Measurements from ENCODE around the gene ODF2. TPM values are rescaled to one million over a fixed set of nuclear protein-coding genes. Genes with fewer than 3 reads are reported as not detected.
"Not testable (repeated sequence)": the region's sequence is repeated elsewhere in the genome, so short reads cannot be mapped to it uniquely, and the experiment has no call there.

ODF2 gene
- total and polyA plus RNA-seq, 7 donors, result 6.7 to 20.5 (median 9.6) TPM

DNA sequence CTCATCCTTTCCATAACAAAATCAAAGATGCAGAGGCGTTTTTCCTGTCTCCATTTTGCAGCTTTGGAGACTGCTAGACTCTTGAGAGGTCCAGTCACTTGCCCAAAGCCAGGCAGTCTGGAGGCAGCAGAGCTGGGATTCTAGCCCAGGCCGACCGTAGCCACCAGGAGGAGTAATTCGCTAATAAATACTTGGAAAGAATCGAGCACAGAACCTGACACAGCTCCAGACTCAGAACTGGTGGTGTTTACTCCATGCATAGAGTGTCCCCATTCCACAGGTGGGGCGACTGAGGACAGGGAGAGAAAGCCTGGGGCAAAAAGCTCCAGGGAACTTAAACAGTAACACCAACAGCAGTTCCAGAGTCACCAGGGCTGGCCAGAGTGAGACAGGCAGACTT lies 45.8 kb upstream of the ODF2 start:
- ATAC-seq, result peak in 1 of 4 donors; percentile 39
- Histone ChIP-seq H3K27ac (no peak overlapping the region), H3K4me3 (no peak overlapping the region), H3K9me3 (no peaks in the 10 kb centered on the region), H3K27me3 (ENCODE audit: insufficient read depth in 3 of 3, low read length in 2 of 3) (peaks cover 0 to 52% (median 2%) of the 10 kb centered on the region in 3 donors), H3K4me1 (no peaks in the 10 kb centered on the region), H3K36me3 (ENCODE audit: insufficient read depth in 1 of 2, low read depth in 1 of 2) (no peaks in the 10 kb centered on the region)
- TF ChIP-seq, protein P1, sequence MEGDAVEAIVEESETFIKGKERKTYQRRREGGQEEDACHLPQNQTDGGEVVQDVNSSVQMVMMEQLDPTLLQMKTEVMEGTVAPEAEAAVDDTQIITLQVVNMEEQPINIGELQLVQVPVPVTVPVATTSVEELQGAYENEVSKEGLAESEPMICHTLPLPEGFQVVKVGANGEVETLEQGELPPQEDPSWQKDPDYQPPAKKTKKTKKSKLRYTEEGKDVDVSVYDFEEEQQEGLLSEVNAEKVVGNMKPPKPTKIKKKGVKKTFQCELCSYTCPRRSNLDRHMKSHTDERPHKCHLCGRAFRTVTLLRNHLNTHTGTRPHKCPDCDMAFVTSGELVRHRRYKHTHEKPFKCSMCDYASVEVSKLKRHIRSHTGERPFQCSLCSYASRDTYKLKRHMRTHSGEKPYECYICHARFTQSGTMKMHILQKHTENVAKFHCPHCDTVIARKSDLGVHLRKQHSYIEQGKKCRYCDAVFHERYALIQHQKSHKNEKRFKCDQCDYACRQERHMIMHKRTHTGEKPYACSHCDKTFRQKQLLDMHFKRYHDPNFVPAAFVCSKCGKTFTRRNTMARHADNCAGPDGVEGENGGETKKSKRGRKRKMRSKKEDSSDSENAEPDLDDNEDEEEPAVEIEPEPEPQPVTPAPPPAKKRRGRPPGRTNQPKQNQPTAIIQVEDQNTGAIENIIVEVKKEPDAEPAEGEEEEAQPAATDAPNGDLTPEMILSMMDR (IDR thresholded peaks at IDR 0.05), result no peak
- no peak for DNase-seq
- 18 to 28% (median 22%) methylated on average over 6 of the region's 6 CpGs for WGBS, 3 donors
- intact Hi-C loops (cut with DNase I), result loop anchor here (5.0 to 10.0 kb wide), 2 partner anchors 48 to 115 kb away; no protein-coding TSS in a partner anchor

DNA sequence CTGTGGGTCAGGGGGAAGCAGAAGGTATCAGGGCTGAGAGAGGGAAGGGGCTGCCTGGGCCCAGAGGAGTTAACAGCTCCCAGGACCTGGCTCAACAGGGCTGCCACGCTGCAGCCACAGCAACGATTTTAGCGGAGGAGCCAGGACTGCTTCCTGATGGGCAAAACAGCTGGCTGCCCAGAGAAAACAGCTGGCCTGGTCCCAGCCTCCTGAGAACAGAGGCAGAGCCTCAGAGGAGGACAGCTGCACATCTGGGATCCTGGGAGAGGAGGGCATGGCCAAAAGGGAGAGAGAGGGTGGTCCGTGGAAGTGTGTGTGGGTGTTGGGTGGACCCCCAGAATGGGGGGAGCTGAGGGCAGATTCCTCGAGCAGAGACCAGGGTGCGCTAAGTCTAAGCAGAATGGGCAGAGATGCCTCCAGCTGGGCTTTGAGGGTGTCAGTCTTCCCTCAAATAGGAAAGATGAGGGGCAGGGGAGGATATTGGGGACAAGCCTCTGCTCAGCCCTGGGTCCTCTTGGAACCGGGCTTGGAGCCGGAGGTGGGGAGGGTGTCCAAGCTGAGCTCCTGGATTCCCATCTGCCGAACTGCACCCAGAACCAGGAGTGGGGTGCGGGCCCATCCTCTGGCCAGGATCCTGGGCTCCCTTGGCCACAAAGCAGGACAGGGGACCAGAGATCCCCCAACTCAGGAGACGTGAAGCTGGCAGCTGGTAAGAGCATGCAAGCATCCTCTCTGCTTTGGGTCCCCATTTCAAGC lies 44.3 kb upstream of the ODF2 start:
- Histone ChIP-seq H3K27me3 (ENCODE audit: insufficient read depth in 3 of 3, low read length in 2 of 3) (peaks cover 0 to 64% (median 9%) of the 10 kb centered on the region in 3 donors), H3K27ac (no peak overlapping the region), H3K9me3 (no peaks in the 10 kb centered on the region), H3K4me3 (no peak overlapping the region), H3K36me3 (ENCODE audit: insufficient read depth in 1 of 2, low read depth in 1 of 2) (no peaks in the 10 kb centered on the region), H3K4me1 (no peaks in the 10 kb centered on the region)
- TF ChIP-seq, protein P1 (IDR thresholded peaks at IDR 0.05), result no peak
- intact Hi-C loops (cut with DNase I), result loop anchor here (1.0 to 10.0 kb wide), 3 partner anchors 49 to 117 kb away; no protein-coding TSS in a partner anchor
- DNase-seq, result no peak
- ATAC-seq, result peak in 1 of 4 donors; percentile 37
- WGBS, 3 donors, result 12 to 27% (median 15%) methylated on average over 11 of the region's 11 CpGs

DNA sequence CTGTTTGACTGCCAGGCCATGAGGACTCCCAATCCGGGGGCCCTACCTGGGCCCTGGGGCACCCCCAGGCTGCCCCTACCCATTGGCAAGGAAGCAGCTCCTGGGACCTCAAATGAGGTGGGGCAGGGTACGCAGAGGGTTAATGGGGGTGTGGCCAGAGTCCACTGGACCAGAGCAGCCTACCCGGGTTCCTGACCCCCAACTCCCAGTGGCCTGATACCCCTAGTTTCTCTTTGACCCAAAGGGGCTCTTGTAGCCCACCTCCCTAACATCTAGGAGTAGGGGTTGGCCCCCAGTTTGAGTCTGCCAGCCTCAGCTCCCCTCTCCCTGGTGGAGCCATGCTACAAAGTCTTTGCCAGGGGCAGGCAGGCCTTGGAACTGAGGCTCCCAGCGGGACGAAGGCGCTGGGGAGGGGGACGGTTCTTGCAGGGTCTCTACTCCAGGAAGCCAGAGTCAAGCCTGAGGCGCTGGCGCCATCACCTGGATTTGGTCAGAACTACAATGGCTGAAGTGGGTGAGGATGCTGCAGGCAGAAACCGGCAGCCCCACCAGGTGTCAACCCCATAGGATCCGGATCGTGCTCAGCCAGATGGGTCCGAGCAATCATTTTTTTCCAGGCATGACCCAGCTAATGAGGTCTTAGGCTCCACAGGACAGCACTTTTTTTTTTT lies 43.6 kb upstream of the ODF2 start:
- H3K4me1 ChIP-seq, result no peaks in the 10 kb centered on the region
- H3K36me3 ChIP-seq (ENCODE audit: insufficient read depth in 1 of 2, low read depth in 1 of 2), result no peaks in the 10 kb centered on the region
- H3K27ac ChIP-seq, result no peak overlapping the region
- peak in 3 of 4 donors; percentile 47 to 67 (median 60) for ATAC-seq
- no peaks in the 10 kb centered on the region for H3K9me3 ChIP-seq
- intact Hi-C loops (cut with DNase I), result loop anchor here (1.0 to 10.0 kb wide), 3 partner anchors 50 to 117 kb away; no protein-coding TSS in a partner anchor
- TF ChIP-seq, protein P1 (IDR thresholded peaks at IDR 0.05), result peak; percentile 59
- H3K4me3 ChIP-seq, result no peak overlapping the region
- peak; percentile 36 to 63 for DNase-seq
- 6 to 12% (median 11%) methylated on average over 13 of the region's 13 CpGs for WGBS, 3 donors
- peaks cover 0 to 60% (median 7%) of the 10 kb centered on the region in 3 donors for H3K27me3 ChIP-seq (ENCODE audit: insufficient read depth in 3 of 3, low read length in 2 of 3)

DNA sequence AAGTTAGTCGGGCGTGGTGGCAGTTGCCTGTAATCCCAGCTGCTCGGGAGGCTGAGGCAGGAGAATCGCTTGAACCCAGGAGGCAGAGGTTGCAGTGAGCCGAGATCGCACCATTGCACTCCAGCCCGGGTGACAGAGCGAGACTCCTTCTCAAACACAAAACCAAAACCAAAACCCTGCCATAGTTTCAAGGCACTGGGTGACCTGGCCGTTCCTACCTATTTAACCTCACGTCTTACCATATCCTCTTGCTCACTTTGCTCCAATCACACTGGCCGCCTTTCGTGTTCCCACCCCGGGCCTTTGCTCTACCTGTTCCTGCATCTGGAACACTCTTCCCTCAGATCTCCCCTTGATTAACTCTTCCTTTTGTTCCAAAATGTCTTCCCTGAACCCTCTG lies 42.1 kb upstream of the ODF2 start:
- not testable (repeated sequence) for H3K4me3 ChIP-seq; H3K36me3 ChIP-seq (ENCODE audit: insufficient read depth in 1 of 2, low read depth in 1 of 2); H3K9me3 ChIP-seq; DNase-seq; H3K4me1 ChIP-seq; H3K27ac ChIP-seq; ATAC-seq
- peaks cover 0 to 47% (median 7%) of the 10 kb centered on the region in 3 donors for H3K27me3 ChIP-seq (ENCODE audit: insufficient read depth in 3 of 3, low read length in 2 of 3)
- 87 to 88% (median 87%) methylated on average over 11 to 13 of the region's 13 CpGs for WGBS, 3 donors
- intact Hi-C loops (cut with DNase I), result loop anchor here (5.0 to 10.0 kb wide), 2 partner anchors 51 to 119 kb away; no protein-coding TSS in a partner anchor

DNA sequence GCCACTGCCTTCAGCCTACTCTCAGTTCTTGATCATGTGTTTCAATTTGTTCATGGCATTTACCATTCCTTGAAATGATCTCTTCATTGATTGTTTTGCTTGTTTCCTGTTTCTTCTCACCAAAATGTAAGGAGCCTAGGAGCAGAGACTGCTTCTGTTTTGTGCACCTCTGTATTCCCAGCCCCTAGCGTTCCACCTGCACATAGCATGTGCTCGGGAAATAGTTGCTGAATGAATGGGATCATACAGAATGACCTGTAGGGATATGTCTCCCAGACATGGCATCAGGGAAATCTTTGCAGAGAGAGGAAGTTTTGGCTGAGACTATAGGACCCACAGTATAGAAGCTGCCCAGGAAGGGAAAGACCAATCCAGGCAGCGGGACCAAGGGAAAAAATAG lies 41.3 kb upstream of the ODF2 start:
- TF ChIP-seq, protein P1 (IDR thresholded peaks at IDR 0.05), result no peak
- ATAC-seq (no peak), DNase-seq (no peak)
- Histone ChIP-seq H3K4me3 (no peak overlapping the region), H3K27ac (no peak overlapping the region), H3K9me3 (no peaks in the 10 kb centered on the region), H3K27me3 (ENCODE audit: insufficient read depth in 3 of 3, low read length in 2 of 3) (peaks cover 0 to 48% (median 7%) of the 10 kb centered on the region in 3 donors), H3K36me3 (ENCODE audit: insufficient read depth in 1 of 2, low read depth in 1 of 2) (no peaks in the 10 kb centered on the region), H3K4me1 (peaks cover 6% of the 10 kb centered on the region)
- 64 to 70% (median 67%) methylated on average over 3 of the region's 3 CpGs for WGBS, 3 donors
- intact Hi-C loops (cut with DNase I), result loop anchor here (5.0 to 10.0 kb wide), 2 partner anchors 52 to 120 kb away; no protein-coding TSS in a partner anchor
